Thyroid gland (tissue), 4 donors: ENCODE data around the gene COX4I2.

Experiments
- CTCF ChIP-seq, 6 experiments: fragments of 200-600 bp in 3 of 6; fragments of 450-650 bp in 3 of 6; sonication (generic) in 3 of 6; IDR thresholded peaks; one replicate each; pipeline ENCODE4 v1.5.1; 2016 to 2019; ENCODE audit warnings: antibody characterized with exemption in 6 of 6, mild to moderate bottlenecking in 2 of 6, inconsistent platforms in 1 of 6, moderate library complexity in 1 of 6
- POLR2A ChIP-seq, 2 donors: fragments of 450-650 bp; IDR thresholded peaks; one replicate each; pipeline ENCODE4 v1.6.1; 2017; ENCODE audit warnings: antibody characterized with exemption in 2 of 2, mild to moderate bottlenecking in 2 of 2, moderate library complexity in 1 of 2

GRCh38 chr20:31684153-31685015, 46.7 kb downstream of the COX4I2 start:
- no peak for TF ChIP-seq POLR2A (IDR thresholded peaks at IDR 0.05)
- no peak for TF ChIP-seq CTCF (IDR thresholded peaks at IDR 0.05)
